Naive thymus-derived CD4-positive, alpha-beta T cell (primary cell): ENCODE results near the gene ADAMTS4. TPM values are rescaled to one million over a fixed set of nuclear protein-coding genes. Genes with fewer than 3 reads are reported as not detected.

Source experiments
- ATAC-seq: fragments of 150-1000 bp; cut with Tn5 transposase; 2 replicates; pipeline ENCODE4 v1.10.0; 2021; ENCODE audit warnings: mild to moderate bottlenecking, moderate library complexity
- CTCF ChIA-PET: fragments of 350-600 bp; sonication (Branson Sonifier 250); formaldehyde crosslinking; loops from one replicate; lab custom pipeline; 2021; ENCODE audit warnings: antibody characterized with exemption; lab: Charles Lee
- POLR2A ChIA-PET: fragments of 350-600 bp; sonication (Branson Sonifier 250); formaldehyde crosslinking; loops from one replicate; lab custom pipeline; 2021; ENCODE audit warnings: antibody characterized with exemption, inconsistent platforms; lab: Charles Lee
- DNase-seq, 9 donors: peaks; one replicate each; pipeline versions ENCODE4 v3.0.0 to v3.0.0-alpha.2; 2020 to 2022; ENCODE audit warnings: mixed read lengths in 1 of 9
- H3K27ac ChIP-seq: one replicate; pipeline ENCODE4 v1.7.0; 2013; ENCODE audit warnings: mild to moderate bottlenecking, low read depth, low read length, moderate library complexity
- H3K27me3 ChIP-seq, 2 donors: one replicate each; pipeline ENCODE4 v1.7.0; 2013; ENCODE audit warnings: low read length in 2 of 2, mild to moderate bottlenecking in 2 of 2, moderate library complexity in 2 of 2; ENCODE audit not compliant: control insufficient read depth in 2 of 2, insufficient read depth in 2 of 2
- H3K36me3 ChIP-seq, 3 experiments: 1 replicate in 2 of 3; 2 replicates in 1 of 3; pipeline ENCODE4 v1.7.0; 2013; ENCODE audit warnings: low read length in 3 of 3, mild to moderate bottlenecking in 3 of 3, moderate library complexity in 1 of 3; ENCODE audit not compliant: insufficient read depth in 3 of 3, control insufficient read depth in 2 of 3
- H3K4me1 ChIP-seq, 2 donors: one replicate each; pipeline ENCODE4 v1.7.0; 2013; ENCODE audit warnings: low read length in 2 of 2, mild to moderate bottlenecking in 2 of 2, moderate library complexity in 1 of 2; ENCODE audit not compliant: control insufficient read depth in 2 of 2, insufficient read depth in 2 of 2
- H3K4me3 ChIP-seq: 2 replicates; pipeline ENCODE4 v1.7.0; 2013; ENCODE audit warnings: mild to moderate bottlenecking, low read length
- H3K9me3 ChIP-seq, 3 experiments: 1 replicate in 2 of 3; 2 replicates in 1 of 3; pipeline ENCODE4 v1.7.0; 2013; ENCODE audit warnings: low read length in 3 of 3; ENCODE audit not compliant: control insufficient read depth in 2 of 3
- H3K27ac Mint-ChIP-seq, 9 donors: one replicate each; pipeline ENCODE4 v1.8.0; 2020 to 2022; ENCODE audit warnings: mixed read lengths in 9 of 9, mild to moderate bottlenecking in 8 of 9, moderate library complexity in 5 of 9, inconsistent platforms in 2 of 9
- H3K27me3 Mint-ChIP-seq, 5 donors: one replicate each; pipeline ENCODE4 v1.8.0; 2021 to 2022; ENCODE audit warnings: mixed read lengths in 5 of 5, mild to moderate bottlenecking in 1 of 5
- H3K36me3 Mint-ChIP-seq, 5 donors: one replicate each; pipeline ENCODE4 v1.8.0; 2020 to 2022; ENCODE audit warnings: mixed read lengths in 5 of 5, mild to moderate bottlenecking in 3 of 5, inconsistent platforms in 1 of 5
- H3K4me1 Mint-ChIP-seq, 7 donors: one replicate each; pipeline ENCODE4 v1.8.0; 2020 to 2022; ENCODE audit warnings: mixed read lengths in 7 of 7, mild to moderate bottlenecking in 3 of 7, inconsistent platforms in 1 of 7
- H3K4me3 Mint-ChIP-seq, 10 donors: one replicate each; pipeline ENCODE4 v1.8.0; 2020 to 2022; ENCODE audit warnings: mild to moderate bottlenecking in 10 of 10, mixed read lengths in 10 of 10, moderate library complexity in 6 of 10, inconsistent platforms in 2 of 10
- H3K9me3 Mint-ChIP-seq, 11 donors: one replicate each; pipeline ENCODE4 v1.8.0; 2020 to 2022; ENCODE audit warnings: mixed read lengths in 11 of 11, mild to moderate bottlenecking in 4 of 11, inconsistent platforms in 1 of 11, moderate library complexity in 1 of 11
- intact Hi-C, 2 donors: fragments of 100-400 bp; cut with micrococcal nuclease; formaldehyde crosslinking; loops; one replicate each; pipeline ENCODE4 v1.15.1; 2023
- polyA plus RNA-seq, 2 donors: library from polyadenylated mRNA; unstranded; fragments of 300-500 nt; fragmentation: Illumina TruSeq; gene quantifications; one replicate each; pipeline ENCODE4 v1.2.3, GENCODE V29; 2021
- total RNA-seq, 6 experiments: library from RNA in 5 of 6; stranded (reverse) in 5 of 6; gene quantifications; 1 replicate in 5 of 6; 2 replicates in 1 of 6; pipeline ENCODE4 v1.2.3 and lab custom pipeline; 2021 to 2026

Gene ADAMTS4
- total and polyA plus RNA-seq, 7 experiments from 2014 or later, result 0.21 to 3.3 (median 1.1) TPM

DNA sequence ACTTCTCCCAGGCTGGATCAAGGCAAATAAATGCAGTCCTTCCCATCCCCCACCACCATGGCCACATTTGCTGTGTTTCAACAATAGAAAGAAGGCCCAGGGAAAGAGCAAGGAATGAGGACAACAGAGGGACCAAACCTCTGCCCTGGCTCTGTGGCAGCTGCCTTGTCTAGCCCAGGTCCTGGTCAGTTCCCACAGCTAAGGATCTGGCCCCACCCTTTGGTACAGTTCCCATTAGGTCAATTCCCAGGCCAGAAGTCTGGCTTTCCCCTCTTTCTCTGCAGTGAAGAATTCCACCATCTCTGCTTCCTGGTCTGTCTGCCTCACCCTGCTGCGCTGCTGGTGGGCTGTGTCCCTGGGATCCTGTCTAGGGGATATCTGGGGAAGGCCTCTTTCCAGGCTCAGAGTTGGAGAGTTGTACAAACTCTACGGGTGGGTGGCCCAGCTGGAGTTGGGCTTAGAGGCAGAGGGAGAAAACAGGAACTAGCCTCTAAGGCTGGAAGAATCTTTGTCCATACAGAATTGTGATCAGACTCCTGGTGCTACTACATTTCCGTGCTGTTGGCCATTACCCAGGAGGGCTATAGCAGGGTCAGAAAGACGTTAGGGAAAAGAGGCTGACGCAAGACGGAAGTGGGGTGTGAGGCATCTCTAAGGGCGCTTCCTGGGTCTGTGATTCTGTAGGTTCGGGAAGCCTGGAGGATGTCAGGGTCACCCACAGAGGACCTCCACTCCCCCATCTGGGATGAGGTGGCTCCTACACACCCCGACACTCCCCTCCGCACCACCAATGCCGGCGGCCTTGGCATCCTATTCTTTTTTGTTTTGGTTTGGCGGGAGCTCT is 2.4 kb upstream of the ADAMTS4 start:
- H3K4me1 Mint-ChIP-seq, result peaks cover 36 to 80% (median 61%) of the 10 kb centered on the region in 7 donors
- no peaks in the 10 kb centered on the region for H3K27me3 Mint-ChIP-seq
- no peak for DNase-seq
- POLR2A ChIA-PET, result interaction anchor here (0.6 to 29.1 kb wide), 21 partner anchors 10 to 188 kb away, joined by 3 to 508 read pairs (median 9); partner anchors contain the start of genes APOA2, ARHGAP30, B4GALT3 and CFAP126
- peak overlapping the region; percentile 78 for H3K4me3 ChIP-seq
- no peaks in the 10 kb centered on the region for H3K9me3 ChIP-seq
- H3K27me3 ChIP-seq, result no peaks in the 10 kb centered on the region
- intact Hi-C loops, result no loop called here
- ATAC-seq, result no peak
- H3K36me3 Mint-ChIP-seq, result peaks cover 9 to 20% (median 16%) of the 10 kb centered on the region in 5 donors
- CTCF ChIA-PET, result interaction anchor here (0.6 to 6.1 kb wide), 16 partner anchors 9 to 181 kb away, joined by 3 to 66 read pairs (median 4); partner anchors contain the start of genes B4GALT3, PPOX and TOMM40L
- peaks cover 35 to 52% of the 10 kb centered on the region in 2 donors for H3K4me1 ChIP-seq
- peak overlapping the region; percentile 90 to 98 (median 95) for H3K4me3 Mint-ChIP-seq
- peaks cover 0 to 26% (median 4%) of the 10 kb centered on the region in 3 experiments for H3K36me3 ChIP-seq
- peaks cover 0 to 2% (median 0%) of the 10 kb centered on the region in 11 donors for H3K9me3 Mint-ChIP-seq
- H3K27ac Mint-ChIP-seq, result peak overlapping the region; percentile 96 to 99 (median 98)
- H3K27ac ChIP-seq, result peak overlapping the region; percentile 97

DNA sequence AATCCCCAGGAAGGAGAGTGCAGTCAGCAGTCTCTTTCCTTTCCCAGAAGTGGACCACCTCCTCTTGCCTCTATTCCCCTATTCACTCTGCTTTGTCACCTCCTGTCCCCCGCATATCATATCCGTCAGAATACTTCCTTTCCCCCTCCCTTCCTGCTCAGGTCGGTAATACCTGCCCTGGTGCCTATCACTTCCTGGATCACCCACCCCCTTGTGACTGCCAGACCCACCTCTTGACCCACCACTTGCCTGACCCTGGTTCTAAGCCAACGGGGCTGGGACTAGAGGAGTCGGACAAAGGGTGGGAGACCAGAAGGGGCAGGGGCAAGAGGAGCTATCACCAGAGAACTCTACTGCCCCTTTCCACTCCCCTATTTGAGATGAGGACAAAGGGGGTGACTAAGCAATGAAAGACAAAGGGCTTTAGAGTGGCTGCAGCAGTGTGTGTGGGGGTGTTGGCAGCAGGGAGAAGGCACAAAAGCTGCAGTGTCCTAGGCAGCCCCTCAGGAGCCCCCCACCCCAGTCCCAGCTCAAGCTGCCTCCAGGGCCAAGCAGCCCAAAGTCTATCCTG is 1.7 kb upstream of the ADAMTS4 start:
- peaks cover 0 to 19% (median 0%) of the 10 kb centered on the region in 3 experiments for H3K36me3 ChIP-seq
- ATAC-seq, result no peak
- ChIA-PET POLR2A (interaction anchor here (1.2 to 29.1 kb wide), 10 partner anchors 10 to 189 kb away, joined by 3 to 508 read pairs (median 36); partner anchors contain the start of genes APOA2, ARHGAP30, B4GALT3 and FCER1G), CTCF (interaction anchor here (0.8 to 3.0 kb wide), 5 partner anchors 8 to 106 kb away, joined by 3 to 34 read pairs (median 4); partner anchors contain the start of gene PPOX)
- H3K27ac Mint-ChIP-seq, result peak overlapping the region; percentile 96 to 99 (median 98)
- peaks cover 7 to 16% (median 12%) of the 10 kb centered on the region in 5 donors for H3K36me3 Mint-ChIP-seq
- H3K4me3 Mint-ChIP-seq, result peak overlapping the region; percentile 53 to 97 (median 90)
- intact Hi-C loops, result no loop called here
- H3K4me1 Mint-ChIP-seq, result peaks cover 37 to 80% (median 63%) of the 10 kb centered on the region in 7 donors
- peaks cover 42 to 52% of the 10 kb centered on the region in 2 donors for H3K4me1 ChIP-seq
- H3K27ac ChIP-seq, result peak overlapping the region; percentile 97
- no peaks in the 10 kb centered on the region for H3K27me3 Mint-ChIP-seq
- H3K27me3 ChIP-seq, result no peaks in the 10 kb centered on the region
- peaks cover 0 to 2% (median 0%) of the 10 kb centered on the region in 11 donors for H3K9me3 Mint-ChIP-seq
- DNase-seq, result peak in 1 of 9 donors; percentile 25
- H3K4me3 ChIP-seq, result peak overlapping the region; percentile 27
- no peaks in the 10 kb centered on the region for H3K9me3 ChIP-seq

- Histone ChIP-seq H3K36me3 (peaks cover 0 to 12% (median 0%) of the 10 kb centered on the region in 3 experiments), H3K9me3 (no peaks in the 10 kb centered on the region), H3K27me3 (no peaks in the 10 kb centered on the region), H3K4me1 (peaks cover 50 to 56% of the 10 kb centered on the region in 2 donors), H3K4me3 (peak overlapping the region; percentile 27), H3K27ac (peak overlapping the region; percentile 97)
- intact Hi-C loops, result no loop called here
- Mint-ChIP-seq H3K4me1 (peaks cover 43 to 83% (median 65%) of the 10 kb centered on the region in 7 donors), H3K36me3 (peaks cover 7 to 12% (median 9%) of the 10 kb centered on the region in 5 donors), H3K4me3 (peak overlapping the region in 9 of 10 donors; percentile 58 to 97 (median 90)), H3K27me3 (no peaks in the 10 kb centered on the region), H3K9me3 (peaks cover 0 to 2% (median 0%) of the 10 kb centered on the region in 11 donors), H3K27ac (peak overlapping the region; percentile 88 to 99 (median 98))
- DNase-seq (no peak), ATAC-seq (no peak)
- CTCF ChIA-PET, result interaction anchor here (0.9 to 1.4 kb wide), 3 partner anchors 11 to 34 kb away, joined by 3 to 5 read pairs (median 3); partner anchors contain the start of genes PPOX and TOMM40L
- POLR2A ChIA-PET, result interaction anchor here (1.1 to 29.1 kb wide), 6 partner anchors 10 to 45 kb away, joined by 3 to 508 read pairs (median 66); partner anchors contain the start of genes APOA2, FCER1G, TOMM40L and UFC1
Observed at GRCh38 chr1:161199506-161200139, 769 bp upstream of the ADAMTS4 start.

DNA sequence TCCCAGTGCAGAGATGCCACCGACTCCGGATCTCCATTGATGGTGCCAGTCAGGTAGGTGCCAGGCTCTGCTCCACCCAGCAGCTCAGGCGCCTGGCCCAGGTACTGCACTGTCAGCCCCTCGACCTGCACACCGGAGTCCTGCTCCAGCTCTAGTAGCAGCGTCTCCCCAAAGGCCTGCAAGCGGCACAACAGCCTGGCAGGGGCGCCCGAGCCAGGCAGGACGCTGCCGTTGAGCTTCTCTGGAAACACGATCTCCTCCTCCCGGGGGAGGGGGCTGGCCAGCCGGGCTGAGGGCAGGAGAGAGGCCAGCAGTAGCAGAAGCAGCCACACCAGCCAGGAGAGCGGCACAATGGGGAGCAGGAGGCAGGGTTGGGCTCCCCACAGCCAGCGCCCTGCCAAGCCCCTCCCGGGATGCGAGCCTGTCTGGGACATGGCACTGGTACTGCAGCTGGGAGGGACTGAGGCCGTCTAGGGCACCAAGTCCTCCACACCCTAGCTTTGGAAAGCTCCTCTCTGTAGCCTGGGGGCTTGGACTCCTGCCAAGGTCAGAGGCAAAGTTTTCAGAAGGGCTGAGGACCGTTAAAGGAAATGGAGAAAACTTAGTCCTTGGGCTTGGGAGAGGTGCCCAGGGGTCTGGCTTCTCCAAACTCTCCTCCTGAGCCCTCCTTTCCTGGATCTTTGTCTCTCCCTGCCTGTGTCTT is 509 bp downstream of the ADAMTS4 start:
- H3K4me1 ChIP-seq, result peaks cover 48 to 53% of the 10 kb centered on the region in 2 donors
- peaks cover 35 to 72% (median 56%) of the 10 kb centered on the region in 7 donors for H3K4me1 Mint-ChIP-seq

GRCh38 chr1:161197560-161198193 is 1.2 kb downstream of the ADAMTS4 start:
- intact Hi-C loops, result no loop called here
- no peak for DNase-seq
- Histone ChIP-seq H3K27ac (no peak overlapping the region), H3K36me3 (peaks cover 0 to 4% (median 0%) of the 10 kb centered on the region in 3 experiments), H3K4me3 (no peak overlapping the region), H3K4me1 (peaks cover 46 to 52% of the 10 kb centered on the region in 2 donors), H3K9me3 (no peaks in the 10 kb centered on the region), H3K27me3 (no peaks in the 10 kb centered on the region)
- ChIA-PET POLR2A (interaction anchor here (1.0 to 29.1 kb wide), 5 partner anchors 8 to 25 kb away, joined by 3 to 508 read pairs (median 93); partner anchors contain the start of genes APOA2, B4GALT3, FCER1G and TOMM40L), CTCF (interaction anchor here (1.2 to 1.9 kb wide), 4 partner anchors 8 to 28 kb away, joined by 3 to 6 read pairs (median 4); no protein-coding TSS in a partner anchor)
- peaks cover 0 to 3% (median 0%) of the 10 kb centered on the region in 5 donors for H3K36me3 Mint-ChIP-seq
- ATAC-seq, result no peak
- peaks cover 39 to 73% (median 56%) of the 10 kb centered on the region in 7 donors for H3K4me1 Mint-ChIP-seq
- no peak overlapping the region for H3K4me3 Mint-ChIP-seq
- peak overlapping the region in 2 of 9 donors; percentile 51 to 61 for H3K27ac Mint-ChIP-seq
- H3K9me3 Mint-ChIP-seq, result peaks cover 0 to 2% (median 0%) of the 10 kb centered on the region in 11 donors
- H3K27me3 Mint-ChIP-seq, result no peaks in the 10 kb centered on the region

More for the DNA sequence above, 509 bp downstream of the ADAMTS4 start:
- intact Hi-C loops, result no loop called here
- Histone ChIP-seq H3K27me3 (no peaks in the 10 kb centered on the region), H3K9me3 (no peaks in the 10 kb centered on the region), H3K36me3 (peaks cover 0 to 4% (median 0%) of the 10 kb centered on the region in 3 experiments), H3K27ac (no peak overlapping the region), H3K4me3 (no peak overlapping the region)
- DNase-seq (no peak), ATAC-seq (no peak)
- peaks cover 0 to 2% (median 0%) of the 10 kb centered on the region in 11 donors for H3K9me3 Mint-ChIP-seq
- H3K36me3 Mint-ChIP-seq, result peaks cover 0 to 3% (median 0%) of the 10 kb centered on the region in 5 donors
- peak overlapping the region in 2 of 9 donors; percentile 52 to 97 for H3K27ac Mint-ChIP-seq
- no peaks in the 10 kb centered on the region for H3K27me3 Mint-ChIP-seq
- POLR2A ChIA-PET, result interaction anchor here (0.5 to 29.1 kb wide), 8 partner anchors 8 to 93 kb away, joined by 3 to 508 read pairs (median 3); partner anchors contain the start of genes APOA2, FCER1G and TOMM40L
- no peak overlapping the region for H3K4me3 Mint-ChIP-seq
- CTCF ChIA-PET, result interaction anchor here (0.9 to 1.5 kb wide), 5 partner anchors 10 to 33 kb away, joined by 3 to 6 read pairs (median 5); partner anchors contain the start of gene PPOX
